HG02798 (cell line): ENCODE measurements around the gene TLR4.

Experiments
- ATAC-seq: cut with Tn5 transposase; IDR thresholded peaks from one replicate; pipeline ENCODE4 v1.9.1; 2021; ENCODE audit warnings: mild to moderate bottlenecking; ENCODE audit not compliant: unreplicated experiment, poor library complexity

Gene TLR4

GRCh38 chr9:117739624-117740347, 35.6 kb downstream of the TLR4 start:
- no peak for ATAC-seq

- ATAC-seq, result no peak
These were observed 37.9 kb downstream of the TLR4 start for GRCh38 chr9:117742131-117742530.

- no peak for ATAC-seq
These were observed 40.2 kb downstream of the TLR4 start for GRCh38 chr9:117744369-117744768.

GRCh38 chr9:117744856-117745389, 40.7 kb downstream of the TLR4 start:
- ATAC-seq, result no peak

- no peak for ATAC-seq
These were observed 41.4 kb downstream of the TLR4 start for GRCh38 chr9:117745598-117745997.

GRCh38 chr9:117746263-117746662, 42.1 kb downstream of the TLR4 start:
- no peak for ATAC-seq

GRCh38 chr9:117747386-117747970, 43.3 kb downstream of the TLR4 start:
- no peak for ATAC-seq

GRCh38 chr9:117750401-117750800, 46.2 kb downstream of the TLR4 start:
- ATAC-seq, result no peak

- ATAC-seq, result no peak
These were observed 48.7 kb downstream of the TLR4 start for GRCh38 chr9:117752894-117753293.

- no peak for ATAC-seq
These were observed 53.5 kb downstream of the TLR4 start for GRCh38 chr9:117757561-117758190.

- ATAC-seq, result no peak
These were observed 59.1 kb downstream of the TLR4 start for GRCh38 chr9:117763314-117763713.

GRCh38 chr9:117768750-117769395, 64.7 kb downstream of the TLR4 start:
- no peak for ATAC-seq

GRCh38 chr9:117771136-117771535, 66.9 kb downstream of the TLR4 start:
- no peak for ATAC-seq

- no peak for ATAC-seq
These were observed 68.8 kb downstream of the TLR4 start for GRCh38 chr9:117772960-117773359.
